Measurements from ENCODE around the gene ERVW-1.

DNA sequence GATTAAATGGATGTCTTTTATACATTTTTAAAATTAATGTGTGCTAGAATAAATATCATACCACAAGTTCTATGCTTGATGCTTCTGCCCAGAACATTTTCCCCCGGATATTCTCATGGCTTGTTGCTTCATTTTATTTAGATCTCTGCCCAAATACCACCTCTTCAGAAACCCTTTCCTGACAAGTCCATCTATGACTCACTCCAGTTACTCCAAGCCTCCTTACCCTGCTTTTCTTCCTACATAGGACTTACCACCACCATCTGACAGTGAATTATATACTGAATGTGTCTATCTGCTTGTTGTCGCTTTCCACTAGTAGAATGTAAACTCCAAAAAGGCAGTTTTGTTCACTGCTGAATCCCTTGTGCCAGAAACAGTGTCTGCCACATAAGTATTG, 19.1 kb upstream of the ERVW-1 start:
- TF ChIP-seq POLR2AphosphoS5 (IDR thresholded peaks at IDR 0.05; ENCODE audit: borderline replicate concordance, low read depth, low read length) (no peak), EZH2 (IDR thresholded peaks at IDR 0.05) (no peak), FOXP2 (optimal IDR thresholded peaks at IDR 0.05; ENCODE audit: control extremely low read depth, extremely low read length, insufficient read depth) (no peak)

All from SK-N-MC (cell line).